HG03354 (cell line): ENCODE measurements around the gene ESPN.
A peak's percentile ranks its signal among the peaks of the same experiment; 100 is the strongest.
"Not testable (repeated sequence)": the region's sequence is repeated elsewhere in the genome, so short reads cannot be mapped to it uniquely, and the experiment has no call there.

Experiments used
- ATAC-seq: cut with Tn5 transposase; IDR thresholded peaks from one replicate; pipeline ENCODE4 v1.9.1; 2021; ENCODE audit warnings: mild to moderate bottlenecking; ENCODE audit not compliant: unreplicated experiment, poor library complexity, severe bottlenecking

Gene ESPN

GRCh38 chr1:6424619-6425593, at the start of gene ESPN:
ESPN (plus strand) TSS chr1:6424776; CDS start chr1:6424956, 180 bp downstream.
- ATAC-seq, result no peak

- ATAC-seq, result no peak
Observed at GRCh38 chr1:6378096-6378746, 46.4 kb upstream of the ESPN start.

- no peak for ATAC-seq
Observed at GRCh38 chr1:6380037-6380436, 44.5 kb upstream of the ESPN start.

GRCh38 chr1:6384135-6384534, 40.4 kb upstream of the ESPN start:
- ATAC-seq, result no peak

- no peak for ATAC-seq
Observed at GRCh38 chr1:6384962-6385361, 39.6 kb upstream of the ESPN start.

- no peak for ATAC-seq
Observed at GRCh38 chr1:6385488-6386191, 38.9 kb upstream of the ESPN start.

GRCh38 chr1:6386371-6386949, 38.1 kb upstream of the ESPN start:
- ATAC-seq, result no peak

- no peak for ATAC-seq
Observed at GRCh38 chr1:6389971-6390370, 34.6 kb upstream of the ESPN start.

- ATAC-seq, result peak; percentile 14
Observed at GRCh38 chr1:6391951-6392808, 32.4 kb upstream of the ESPN start.

GRCh38 chr1:6392809-6393399, 31.7 kb upstream of the ESPN start:
- peak; percentile 27 for ATAC-seq

GRCh38 chr1:6393400-6394187, 31.0 kb upstream of the ESPN start, which contains the start of gene ACOT7:
ACOT7 (minus strand) TSS chr1:6393767; CDS start chr1:6393399, 368 bp downstream.
- ATAC-seq, result peak; percentile 84

GRCh38 chr1:6395130-6395529, 29.4 kb upstream of the ESPN start:
- not testable (repeated sequence) for ATAC-seq

- ATAC-seq, result not testable (repeated sequence)
Observed at GRCh38 chr1:6395781-6396244, 28.8 kb upstream of the ESPN start.

- no peak for ATAC-seq
Observed at GRCh38 chr1:6396998-6397397, 27.6 kb upstream of the ESPN start.

GRCh38 chr1:6397844-6398441, 26.6 kb upstream of the ESPN start:
- no peak for ATAC-seq

- ATAC-seq, result no peak
Observed at GRCh38 chr1:6399294-6399693, 25.3 kb upstream of the ESPN start.

GRCh38 chr1:6401673-6402072, 22.9 kb upstream of the ESPN start:
- no peak for ATAC-seq
